Measurements from ENCODE around the gene LEMD1. TPM values are rescaled to one million over a fixed set of nuclear protein-coding genes. Genes with fewer than 3 reads are reported as not detected.
A peak's percentile ranks its signal among the peaks of the same experiment; 100 is the strongest.

The LEMD1 gene
- total and polyA plus RNA-seq, 2 experiments from 2014 or later, result not detected

DNA sequence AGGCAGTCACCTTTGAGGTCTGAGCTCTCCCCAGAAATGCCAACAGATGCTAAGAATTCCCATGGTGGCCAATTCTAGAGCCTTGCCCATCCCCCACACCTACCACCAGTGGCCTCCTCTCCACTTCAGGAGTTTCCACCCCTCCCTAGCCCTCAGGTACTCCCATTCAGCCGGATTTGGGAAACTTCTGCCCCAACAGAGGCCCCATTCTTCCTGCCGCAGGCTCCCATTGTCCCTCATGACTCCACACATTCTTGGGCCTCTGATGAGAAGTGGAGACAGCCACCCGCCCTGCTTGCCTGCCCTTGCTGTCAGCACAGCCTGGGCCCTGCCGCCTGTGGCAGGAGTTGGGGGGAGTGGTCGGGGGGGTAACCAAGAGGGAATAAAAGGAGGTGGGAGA, 29.3 kb upstream of the LEMD1 start:
- in situ Hi-C loops (cut with MboI), result no loop called here
- peaks cover 7% of the 10 kb centered on the region; the same call in 1 of the 2 replicates for H3K4me1 ChIP-seq (ENCODE audit: insufficient read depth)
- no peaks in the 10 kb centered on the region for H3K9me3 ChIP-seq (ENCODE audit: low read depth)
- 42 to 46% methylated on average over 5 of the region's 5 CpGs for WGBS, 2 experiments (ENCODE audit: low coverage in 1 of 2, low lambda C conversion rate in 2 of 2, missing lambda C conversion rate in 2 of 2)
- no peak overlapping the region for H3K4me2 ChIP-seq (ENCODE audit: unreplicated experiment)
- H3K79me2 ChIP-seq (ENCODE audit: insufficient read depth), result no peaks in the 10 kb centered on the region
- no peak overlapping the region for H2AFZ ChIP-seq
- no peaks in the 10 kb centered on the region for H3K36me3 ChIP-seq (ENCODE audit: low read depth)
- H3F3A ChIP-seq (ENCODE audit: insufficient read depth), result no peaks in the 10 kb centered on the region
- no peak overlapping the region for H3K27ac ChIP-seq
- no peak overlapping the region for H3K4me3 ChIP-seq
- no peaks in the 10 kb centered on the region for H3K9me2 ChIP-seq (ENCODE audit: insufficient read depth)
- DNase-seq, result no peak
- no peaks in the 10 kb centered on the region for H4K20me1 ChIP-seq (ENCODE audit: insufficient read depth)
- no peak for TF ChIP-seq EZH2phosphoT487 (IDR thresholded peaks at IDR 0.05; ENCODE audit: insufficient read depth, low read depth)
- TF ChIP-seq EZH2 (IDR thresholded peaks at IDR 0.05; ENCODE audit: insufficient read depth, poor library complexity, severe bottlenecking), result no peak
- H3K9ac ChIP-seq, result no peak overlapping the region
- peaks cover 45% of the 10 kb centered on the region for H3K27me3 ChIP-seq (replicated peaks; ENCODE audit: insufficient read depth)

DNA sequence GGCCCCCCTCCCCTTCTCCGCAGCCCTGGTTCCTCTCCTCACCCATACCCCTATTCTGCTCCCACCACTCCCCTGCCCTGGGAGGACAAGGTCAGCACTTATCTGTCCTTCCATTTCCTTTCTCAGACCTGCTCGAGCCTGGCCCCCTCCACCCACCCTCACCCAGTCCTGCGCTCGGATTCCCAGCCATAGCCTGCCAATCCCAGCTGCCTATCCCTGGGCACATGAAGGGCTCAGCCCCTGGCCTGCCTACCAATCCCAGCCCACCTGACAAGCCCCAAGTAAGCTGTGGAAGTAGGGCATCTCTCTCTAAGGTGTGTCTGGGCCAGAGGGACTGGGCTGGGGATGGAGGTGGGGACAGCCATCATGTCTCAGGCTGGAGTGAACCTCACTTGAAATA, 28.6 kb upstream of the LEMD1 start:
- H3K9ac ChIP-seq, result no peak overlapping the region
- no peaks in the 10 kb centered on the region for H3K9me2 ChIP-seq (ENCODE audit: insufficient read depth)
- H3K4me3 ChIP-seq, result no peak overlapping the region
- no peaks in the 10 kb centered on the region for H3F3A ChIP-seq (ENCODE audit: insufficient read depth)
- no peak for DNase-seq
- TF ChIP-seq EZH2phosphoT487 (IDR thresholded peaks at IDR 0.05; ENCODE audit: insufficient read depth, low read depth) (no peak), EZH2 (IDR thresholded peaks at IDR 0.05; ENCODE audit: insufficient read depth, poor library complexity, severe bottlenecking) (no peak)
- peaks cover 7% of the 10 kb centered on the region; the same call in 1 of the 2 replicates for H3K4me1 ChIP-seq (ENCODE audit: insufficient read depth)
- H3K36me3 ChIP-seq (ENCODE audit: low read depth), result no peaks in the 10 kb centered on the region
- H4K20me1 ChIP-seq (ENCODE audit: insufficient read depth), result no peaks in the 10 kb centered on the region
- H3K27ac ChIP-seq, result no peak overlapping the region
- H3K79me2 ChIP-seq (ENCODE audit: insufficient read depth), result no peaks in the 10 kb centered on the region
- no peak overlapping the region for H2AFZ ChIP-seq
- in situ Hi-C loops (cut with MboI), result no loop called here
- H3K9me3 ChIP-seq (ENCODE audit: low read depth), result no peaks in the 10 kb centered on the region
- 64 to 75% methylated on average over 3 to 4 of the region's 4 CpGs for WGBS, 2 experiments (ENCODE audit: low coverage in 1 of 2, low lambda C conversion rate in 2 of 2, missing lambda C conversion rate in 2 of 2)
- H3K27me3 ChIP-seq (replicated peaks; ENCODE audit: insufficient read depth), result peaks cover 38% of the 10 kb centered on the region
- H3K4me2 ChIP-seq (ENCODE audit: unreplicated experiment), result no peak overlapping the region

DNA sequence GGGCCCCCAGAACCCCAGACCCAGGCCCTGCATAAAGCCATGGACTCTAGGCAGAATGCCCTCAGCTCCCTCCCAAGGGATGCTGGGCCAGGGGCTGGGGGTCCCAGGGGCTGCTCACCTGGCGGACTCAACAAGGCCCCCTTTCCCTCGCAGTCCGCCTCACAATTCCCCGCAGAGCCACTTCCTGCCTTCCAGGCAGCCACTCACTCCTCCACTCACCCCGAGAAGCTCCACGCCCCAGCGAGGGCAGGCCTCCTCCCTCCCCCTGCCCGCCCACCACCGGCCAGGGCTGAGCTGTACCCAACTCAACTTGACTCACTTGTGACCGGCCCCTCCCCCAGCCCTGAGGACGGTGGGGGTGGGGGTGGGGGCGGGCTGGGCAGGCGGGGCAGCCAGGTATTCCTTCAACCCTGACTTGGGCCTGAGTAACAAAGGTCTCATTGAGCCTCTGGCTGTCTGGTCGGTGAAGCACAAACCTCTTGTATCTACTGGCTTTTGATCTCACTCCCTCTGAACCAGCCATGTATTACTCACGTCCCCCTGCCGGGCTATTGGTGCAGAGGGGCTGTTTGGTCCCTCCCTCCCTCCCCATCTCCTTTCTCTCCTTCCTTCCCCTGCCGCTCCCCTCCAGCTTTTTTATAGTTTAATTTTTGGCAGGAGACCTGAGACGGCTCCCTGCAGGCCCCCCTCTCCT, 28.0 kb upstream of the LEMD1 start:
- no peaks in the 10 kb centered on the region for H4K20me1 ChIP-seq (ENCODE audit: insufficient read depth)
- TF ChIP-seq EZH2 (IDR thresholded peaks at IDR 0.05; ENCODE audit: insufficient read depth, poor library complexity, severe bottlenecking) (no peak), EZH2phosphoT487 (IDR thresholded peaks at IDR 0.05; ENCODE audit: insufficient read depth, low read depth) (no peak)
- no peak overlapping the region for H2AFZ ChIP-seq
- in situ Hi-C loops (cut with MboI), result no loop called here
- H3K36me3 ChIP-seq (ENCODE audit: low read depth), result no peaks in the 10 kb centered on the region
- no peaks in the 10 kb centered on the region for H3K79me2 ChIP-seq (ENCODE audit: insufficient read depth)
- 23 to 24% methylated on average over 5 to 18 of the region's 18 CpGs for WGBS, 2 experiments (ENCODE audit: low coverage in 1 of 2, low lambda C conversion rate in 2 of 2, missing lambda C conversion rate in 2 of 2)
- H3K9ac ChIP-seq, result no peak overlapping the region
- H3K27ac ChIP-seq, result no peak overlapping the region
- H3K27me3 ChIP-seq (replicated peaks; ENCODE audit: insufficient read depth), result peaks cover 38% of the 10 kb centered on the region
- peak; percentile 66 for DNase-seq
- H3F3A ChIP-seq (ENCODE audit: insufficient read depth), result no peaks in the 10 kb centered on the region
- H3K4me2 ChIP-seq (ENCODE audit: unreplicated experiment), result peak overlapping the region; percentile 32
- H3K9me2 ChIP-seq (ENCODE audit: insufficient read depth), result no peaks in the 10 kb centered on the region
- peaks cover 7% of the 10 kb centered on the region; the same call in 1 of the 2 replicates for H3K4me1 ChIP-seq (ENCODE audit: insufficient read depth)
- peak overlapping the region; percentile 12; the same call in 1 of the 2 replicates for H3K4me3 ChIP-seq
- no peaks in the 10 kb centered on the region for H3K9me3 ChIP-seq (ENCODE audit: low read depth)

DNA sequence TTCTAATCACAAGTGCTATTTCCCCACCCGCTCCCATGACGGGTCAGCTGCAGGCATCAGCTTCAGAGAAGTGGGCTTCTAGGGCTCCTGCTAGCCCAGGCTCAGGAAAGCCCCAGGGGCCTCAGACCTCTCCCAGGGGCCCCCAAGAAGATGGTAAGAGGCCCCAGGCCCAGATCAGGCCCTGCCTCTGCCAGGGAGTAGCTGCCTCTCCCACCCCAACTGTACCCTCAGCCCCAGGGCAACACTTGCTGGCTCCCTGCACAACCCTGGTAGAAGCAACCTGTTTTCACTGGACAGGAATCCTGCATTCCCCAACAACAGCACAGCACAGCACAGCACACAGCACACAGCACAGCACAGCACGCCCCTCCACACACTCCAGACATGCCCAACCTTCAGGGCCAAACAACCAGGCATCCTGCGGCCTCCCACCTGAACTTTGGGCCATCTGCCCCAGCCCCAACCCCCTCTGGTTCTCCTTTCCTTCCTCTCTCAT, 27.4 kb upstream of the LEMD1 start:
- Histone ChIP-seq H3K4me2 (ENCODE audit: unreplicated experiment) (peak overlapping the region; percentile 32), H3K27me3 (replicated peaks; ENCODE audit: insufficient read depth) (peaks cover 34% of the 10 kb centered on the region), H3K9me3 (ENCODE audit: low read depth) (no peaks in the 10 kb centered on the region), H4K20me1 (ENCODE audit: insufficient read depth) (no peaks in the 10 kb centered on the region), H3F3A (ENCODE audit: insufficient read depth) (no peaks in the 10 kb centered on the region), H3K79me2 (ENCODE audit: insufficient read depth) (no peaks in the 10 kb centered on the region), H3K9ac (no peak overlapping the region), H3K4me3 (peak overlapping the region; percentile 12; the same call in 1 of the 2 replicates), H2AFZ (no peak overlapping the region), H3K27ac (no peak overlapping the region), H3K4me1 (ENCODE audit: insufficient read depth) (peaks cover 7% of the 10 kb centered on the region; the same call in 1 of the 2 replicates), H3K9me2 (ENCODE audit: insufficient read depth) (no peaks in the 10 kb centered on the region), H3K36me3 (ENCODE audit: low read depth) (no peaks in the 10 kb centered on the region)
- DNase-seq, result no peak
- no peak for TF ChIP-seq EZH2 (IDR thresholded peaks at IDR 0.05; ENCODE audit: insufficient read depth, poor library complexity, severe bottlenecking)
- TF ChIP-seq EZH2phosphoT487 (IDR thresholded peaks at IDR 0.05; ENCODE audit: insufficient read depth, low read depth), result no peak
- in situ Hi-C loops (cut with MboI), result no loop called here
- 94 to 97% methylated on average over 3 to 4 of the region's 4 CpGs for WGBS, 2 experiments (ENCODE audit: low coverage in 1 of 2, low lambda C conversion rate in 2 of 2, missing lambda C conversion rate in 2 of 2)
